Activated CD4-positive, CD25-positive, alpha-beta regulatory T cell treated with anti-CD3 and anti-CD28 coated beads, Interleukin-2, amount 50 U/mL, for 24 hours (primary cell): ENCODE results near the gene PKP2.

Source experiments
- ATAC-seq, 2 donors: fragments of 150-1000 bp; cut with Tn5 transposase; one replicate each; pipeline ENCODE4 v1.10.0; 2021; ENCODE audit warnings: mild to moderate bottlenecking in 1 of 2, moderate library complexity in 1 of 2

Gene PKP2

DNA sequence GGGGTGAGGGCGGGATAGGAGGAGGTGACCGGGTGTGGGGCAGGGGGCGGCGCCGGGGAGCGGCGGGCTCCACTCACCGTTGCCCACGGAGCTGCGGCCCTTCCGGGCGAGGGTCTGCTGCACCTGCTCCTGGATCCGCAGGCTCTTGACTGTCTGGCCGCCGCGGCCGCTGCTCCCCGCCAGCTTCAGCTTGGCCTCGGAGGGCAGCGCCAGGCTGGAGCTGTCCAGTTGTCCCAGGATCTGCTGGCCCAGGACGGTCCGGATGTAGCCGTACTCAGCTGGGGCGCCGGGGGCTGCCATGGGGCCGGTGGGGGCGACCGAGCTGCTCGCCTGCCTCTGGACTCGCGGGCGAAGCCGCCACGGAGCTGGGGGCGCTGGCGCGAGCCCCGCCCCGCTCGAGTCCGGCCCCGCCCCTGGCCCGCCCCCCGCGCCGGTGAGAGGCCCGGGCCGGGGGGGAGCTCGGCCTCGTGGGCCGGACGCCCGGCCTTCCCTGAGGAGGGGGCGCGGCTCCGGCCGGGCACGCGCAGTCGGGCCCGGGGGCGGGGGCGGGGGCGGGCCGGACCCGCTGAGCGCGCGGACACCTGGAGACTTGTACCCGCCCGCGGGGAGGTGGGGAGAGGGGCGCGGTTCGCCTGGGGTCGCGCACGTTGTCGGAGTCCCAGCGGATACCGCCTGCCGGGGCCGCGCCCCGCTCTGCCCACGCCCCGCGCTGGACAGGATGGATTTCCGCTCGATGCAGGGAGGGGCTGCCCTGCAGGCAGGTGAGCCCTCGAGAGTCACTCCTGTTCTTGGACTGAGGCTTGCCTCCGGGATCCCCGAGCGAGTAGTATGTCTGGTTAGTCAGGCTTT lies at the start of gene PKP2:
PKP2 (minus strand) TSS at position 346 of the 849 bp plus-strand sequence; CDS start at position 300, 46 bp downstream.
- ATAC-seq, result peak; percentile 49 to 54

DNA sequence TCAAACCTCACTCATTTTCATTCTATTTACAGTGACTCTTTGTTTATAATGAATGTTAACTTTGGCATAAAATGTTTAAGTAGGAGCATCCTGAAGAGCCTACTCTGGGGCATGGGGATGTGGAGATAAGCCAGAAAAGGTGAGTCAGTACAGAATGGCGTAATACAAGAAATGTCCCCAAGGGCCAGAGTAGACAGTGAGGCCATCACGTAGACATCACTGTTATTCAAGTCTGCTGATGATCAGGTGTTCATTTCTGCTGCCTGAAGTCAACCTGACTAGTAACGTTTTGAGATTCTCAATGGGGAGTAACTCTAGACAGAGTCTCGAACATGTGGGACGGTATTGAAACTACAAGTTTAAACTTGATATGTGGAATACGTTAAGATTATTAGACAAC lies 47.6 kb upstream of the PKP2 start:
- no peak for ATAC-seq

GRCh38 chr12:32939801-32940200 lies 43.2 kb upstream of the PKP2 start:
- no peak for ATAC-seq

GRCh38 chr12:32926963-32927362 lies 30.4 kb upstream of the PKP2 start:
- ATAC-seq, result no peak

DNA sequence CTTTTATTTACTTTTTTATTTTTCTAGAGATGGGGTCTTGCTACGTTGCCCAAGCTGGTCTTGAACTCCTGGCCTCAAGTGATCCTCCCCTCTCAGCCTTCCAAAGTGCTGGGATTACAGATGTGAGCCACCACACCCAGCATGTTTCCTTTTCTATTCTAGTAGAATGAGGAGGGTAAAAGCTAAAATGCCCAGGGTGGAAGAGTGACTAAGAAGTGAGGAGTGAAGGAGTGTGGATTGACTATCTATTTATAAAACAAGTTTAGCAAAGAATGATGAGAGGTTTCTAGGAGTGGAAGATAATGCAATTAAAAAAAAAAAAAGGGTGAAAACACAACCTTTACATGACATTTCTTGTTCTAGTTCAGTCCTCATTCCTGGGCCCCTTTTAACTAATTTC lies 29.8 kb upstream of the PKP2 start:
- ATAC-seq, result no peak

GRCh38 chr12:32922546-32923297 lies 26.1 kb upstream of the PKP2 start:
- no peak for ATAC-seq

DNA sequence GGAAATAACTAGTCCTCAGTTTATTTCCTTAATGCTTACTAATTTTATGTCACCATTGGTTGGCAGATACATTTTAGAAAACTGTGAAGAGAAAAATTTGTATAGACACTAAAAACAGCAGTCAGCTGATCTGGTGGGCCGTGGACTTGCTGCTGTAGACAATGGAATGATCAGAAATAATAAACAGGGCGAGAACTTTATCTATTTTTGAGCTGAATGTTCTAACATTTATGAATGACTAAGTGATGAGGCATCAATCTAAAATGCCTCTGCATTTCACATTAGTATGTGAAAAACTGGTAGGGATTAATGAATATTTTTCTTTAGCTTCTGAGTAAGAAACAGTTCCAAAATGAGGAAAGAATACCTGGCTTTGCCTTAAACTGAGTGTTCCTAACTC lies 24.8 kb upstream of the PKP2 start:
- ATAC-seq, result no peak

GRCh38 chr12:32920506-32921085 lies 24.0 kb upstream of the PKP2 start:
- ATAC-seq, result no peak

DNA sequence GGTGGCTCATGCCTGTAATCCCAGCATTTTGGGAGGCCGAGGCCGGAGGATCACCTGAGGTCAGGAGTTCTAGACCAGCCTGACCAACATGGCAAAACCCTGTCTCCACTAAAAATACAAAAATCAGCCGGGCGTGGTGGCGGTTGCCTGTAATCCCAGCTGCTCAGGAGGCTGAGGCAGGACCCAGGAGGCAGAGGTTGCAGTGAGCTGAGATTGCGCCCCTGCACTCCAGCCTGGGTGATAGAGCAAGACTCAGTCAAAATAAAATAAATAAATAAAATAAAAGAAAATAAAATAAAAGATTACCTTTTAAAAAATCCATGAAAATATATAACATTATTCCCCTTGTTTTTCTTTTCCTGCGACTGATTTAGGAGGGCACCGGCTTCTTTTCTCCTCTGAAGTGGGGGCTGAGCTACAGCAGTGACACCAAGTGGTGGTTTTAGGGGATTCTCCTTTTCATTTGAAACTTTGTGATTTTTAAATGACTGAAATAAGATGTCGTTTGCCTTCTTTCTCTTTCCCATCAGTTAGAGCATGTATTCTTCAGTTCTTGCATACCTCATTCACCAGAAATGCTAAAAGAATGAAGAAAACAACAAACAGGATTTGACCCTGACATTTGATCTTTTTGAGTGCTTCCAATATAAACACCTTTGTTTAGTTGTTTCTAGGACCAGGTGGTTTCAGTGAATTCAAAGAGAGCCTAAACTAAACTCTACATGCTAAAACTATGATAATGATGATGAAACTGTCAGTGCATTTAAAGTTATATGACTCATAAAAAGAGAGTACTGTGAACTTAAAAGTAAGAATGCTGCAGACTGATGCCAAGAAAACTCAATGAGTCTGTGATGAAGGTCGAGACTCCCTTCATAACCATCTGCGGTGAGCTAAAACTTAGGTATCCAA lies 22.6 kb upstream of the PKP2 start:
- no peak for ATAC-seq

- ATAC-seq, result no peak
Observed at GRCh38 chr12:32917094-32917611, 20.6 kb upstream of the PKP2 start.

DNA sequence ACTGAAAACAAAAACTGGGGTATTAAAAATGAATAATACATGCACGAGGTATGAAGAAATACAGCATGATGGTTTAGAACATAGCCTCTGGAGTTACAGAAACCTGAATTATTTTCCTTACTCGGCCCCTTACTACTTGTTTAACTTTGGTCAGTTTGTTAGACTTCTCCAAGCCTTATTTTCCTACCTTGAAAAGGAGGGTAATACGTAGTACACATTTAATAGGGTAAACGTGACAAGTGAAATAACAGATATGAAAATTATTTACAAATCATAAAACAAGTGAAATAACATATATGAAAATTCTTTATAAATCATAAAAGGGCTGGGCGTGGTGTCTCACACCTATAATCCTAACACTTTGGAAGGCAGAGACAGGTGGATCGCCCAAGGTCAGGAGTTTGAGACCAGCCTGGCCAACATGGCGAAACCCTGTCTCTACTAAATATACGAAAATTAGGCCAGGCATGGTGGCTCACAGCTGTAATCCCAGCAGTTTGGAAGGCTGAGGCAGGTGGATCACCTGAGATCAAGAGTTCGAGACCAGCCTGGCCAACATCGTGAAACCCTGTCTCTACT lies 11.4 kb upstream of the PKP2 start:
- ATAC-seq, result no peak

- ATAC-seq, result no peak
Observed at GRCh38 chr12:32907166-32907565, 10.6 kb upstream of the PKP2 start.

GRCh38 chr12:32906399-32907165 lies 10.0 kb upstream of the PKP2 start:
- ATAC-seq, result no peak

DNA sequence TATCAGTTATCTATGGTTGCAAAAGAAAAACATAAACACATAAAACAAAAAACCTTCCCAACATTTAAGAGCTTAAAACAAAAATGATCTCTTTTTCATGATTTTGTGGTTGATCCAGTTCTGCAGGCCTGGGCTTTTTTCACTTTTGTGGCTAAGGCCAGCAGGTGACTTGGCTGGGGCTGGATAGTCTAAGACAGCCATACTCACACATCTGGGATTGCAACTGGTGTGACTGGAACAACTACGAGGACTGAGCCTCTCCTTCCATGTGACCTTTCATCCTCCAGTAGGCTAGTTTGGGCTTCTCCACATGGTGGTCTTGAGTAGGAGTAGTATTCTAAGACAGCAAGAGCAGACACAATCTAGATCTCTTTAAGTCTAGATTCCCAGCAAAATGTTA lies 7.2 kb upstream of the PKP2 start:
- no peak for ATAC-seq

DNA sequence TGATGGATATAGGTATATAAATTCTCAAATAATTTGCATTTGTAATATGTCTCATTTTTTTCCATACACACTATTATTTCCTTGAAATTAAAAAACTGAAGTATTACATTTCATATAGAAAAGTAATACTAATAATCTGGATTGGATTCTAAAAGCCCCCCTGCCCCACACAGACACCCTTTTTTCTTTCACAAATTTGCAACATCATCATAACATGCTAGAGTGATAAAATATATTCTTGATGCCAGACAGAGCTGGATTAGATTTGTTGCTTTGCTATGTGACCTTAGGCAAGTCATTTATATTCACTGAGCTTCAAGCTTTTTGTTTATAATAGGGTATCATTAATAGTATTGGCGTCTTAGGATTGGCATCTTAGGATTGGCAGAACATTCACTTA lies 6.7 kb upstream of the PKP2 start:
- no peak for ATAC-seq

DNA sequence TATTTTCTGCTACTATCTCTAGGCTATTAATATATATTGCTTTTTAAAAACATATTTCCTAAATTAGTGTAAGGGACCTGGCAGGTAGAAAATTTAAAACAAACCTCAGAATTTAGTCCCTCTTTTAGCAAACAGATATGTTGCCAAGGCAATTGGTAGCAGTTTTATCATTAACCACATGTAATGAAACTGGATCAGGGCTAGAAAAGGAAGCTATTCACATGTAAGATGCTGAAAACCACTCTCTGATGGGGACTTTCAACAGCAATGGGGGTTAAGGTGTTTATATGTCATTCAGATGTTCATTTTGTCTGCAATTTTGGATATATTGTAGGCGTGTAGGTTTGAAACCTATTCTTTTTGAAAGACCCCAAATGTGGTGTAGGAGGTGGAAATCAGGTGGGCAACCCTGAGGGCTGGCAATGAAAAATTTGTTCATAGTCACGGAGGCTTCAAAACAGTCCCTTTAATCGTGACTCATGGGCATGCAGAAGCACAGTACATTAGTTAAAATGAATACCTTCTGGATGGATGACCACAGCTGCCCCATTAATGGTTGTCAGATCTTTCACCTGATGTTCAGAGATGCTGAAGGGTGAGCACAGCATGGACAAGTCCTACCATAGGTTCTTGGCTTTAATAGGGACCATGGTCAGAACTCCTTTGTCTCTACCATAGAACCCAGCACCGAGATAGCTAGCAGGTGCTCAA lies 5.9 kb upstream of the PKP2 start:
- ATAC-seq, result no peak

GRCh38 chr12:32901553-32901952 lies 5.0 kb upstream of the PKP2 start:
- no peak for ATAC-seq

GRCh38 chr12:32897687-32898573 lies 1.4 kb upstream of the PKP2 start:
- ATAC-seq, result no peak

- ATAC-seq, result no peak
Observed at GRCh38 chr12:32897281-32897610, 669 bp upstream of the PKP2 start.
